ENCODE measurements around the gene RHBDL3. TPM values are rescaled to one million over a fixed set of nuclear protein-coding genes. Genes with fewer than 3 reads are reported as not detected.

RHBDL3 gene
- total RNA-seq, 1 experiment from 2014 or later: 0.24 TPM

GRCh38 chr17:32292094-32292493, 26.5 kb downstream of the RHBDL3 start:
- Mint-ChIP-seq H3K4me1 (ENCODE audit: low read depth, unreplicated experiment) (no peaks in the 10 kb centered on the region), H3K9me3 (ENCODE audit: low read depth, unreplicated experiment) (no peaks in the 10 kb centered on the region), H3K36me3 (ENCODE audit: insufficient read depth, unreplicated experiment) (peaks cover 4% of the 10 kb centered on the region), H3K27me3 (ENCODE audit: unreplicated experiment) (no peaks in the 10 kb centered on the region), H3K4me3 (ENCODE audit: low read depth, unreplicated experiment) (no peak overlapping the region), H3K27ac (ENCODE audit: unreplicated experiment) (no peak overlapping the region)
- CTCF ChIA-PET: interaction anchor here (0.7 kb wide), 2 partner anchors 141 to 204 kb away, joined by 3 to 5 read pairs; no protein-coding TSS in a partner anchor
- no TSS peak for BruUV-seq (replicated peaks)
- DNase-seq: no peak
- intact Hi-C loops (cut with micrococcal nuclease; ENCODE audit: unreplicated experiment): no loop called here
- TF ChIP-seq CTCF (IDR thresholded peaks at IDR 0.05; ENCODE audit: unreplicated experiment): no peak

- intact Hi-C loops (cut with micrococcal nuclease; ENCODE audit: unreplicated experiment): no loop called here
- BruUV-seq (replicated peaks): no TSS peak
- no peak for TF ChIP-seq CTCF (IDR thresholded peaks at IDR 0.05; ENCODE audit: unreplicated experiment)
- H3K4me3 Mint-ChIP-seq (ENCODE audit: low read depth, unreplicated experiment): no peak overlapping the region
- H3K9me3 Mint-ChIP-seq (ENCODE audit: low read depth, unreplicated experiment): no peaks in the 10 kb centered on the region
- H3K36me3 Mint-ChIP-seq (ENCODE audit: insufficient read depth, unreplicated experiment): no peaks in the 10 kb centered on the region
- H3K4me1 Mint-ChIP-seq (ENCODE audit: low read depth, unreplicated experiment): no peaks in the 10 kb centered on the region
- peaks cover 18% of the 10 kb centered on the region for H3K27me3 Mint-ChIP-seq (ENCODE audit: unreplicated experiment)
- DNase-seq: no peak
- H3K27ac Mint-ChIP-seq (ENCODE audit: unreplicated experiment): no peak overlapping the region
- CTCF ChIA-PET: no interaction called here
Measured at GRCh38 chr17:32297424-32297823, 31.8 kb downstream of the RHBDL3 start.

GRCh38 chr17:32297860-32298259, 32.2 kb downstream of the RHBDL3 start:
- CTCF ChIA-PET: interaction anchor here (1.5 kb wide), 1 partner anchor 45 kb away, joined by 3 read pairs; no protein-coding TSS in a partner anchor
- H3K4me3 Mint-ChIP-seq (ENCODE audit: low read depth, unreplicated experiment): no peak overlapping the region
- no peaks in the 10 kb centered on the region for H3K36me3 Mint-ChIP-seq (ENCODE audit: insufficient read depth, unreplicated experiment)
- peaks cover 18% of the 10 kb centered on the region for H3K27me3 Mint-ChIP-seq (ENCODE audit: unreplicated experiment)
- H3K27ac Mint-ChIP-seq (ENCODE audit: unreplicated experiment): no peak overlapping the region
- TF ChIP-seq CTCF (IDR thresholded peaks at IDR 0.05; ENCODE audit: unreplicated experiment): no peak
- no peaks in the 10 kb centered on the region for H3K9me3 Mint-ChIP-seq (ENCODE audit: low read depth, unreplicated experiment)
- DNase-seq: no peak
- no peaks in the 10 kb centered on the region for H3K4me1 Mint-ChIP-seq (ENCODE audit: low read depth, unreplicated experiment)
- intact Hi-C loops (cut with micrococcal nuclease; ENCODE audit: unreplicated experiment): no loop called here
- no TSS peak for BruUV-seq (replicated peaks)

GRCh38 chr17:32298298-32298697, 32.7 kb downstream of the RHBDL3 start:
- CTCF ChIA-PET: interaction anchor here (1.5 kb wide), 1 partner anchor 45 kb away, joined by 3 read pairs; no protein-coding TSS in a partner anchor
- Mint-ChIP-seq H3K36me3 (ENCODE audit: insufficient read depth, unreplicated experiment) (no peaks in the 10 kb centered on the region), H3K27ac (ENCODE audit: unreplicated experiment) (no peak overlapping the region), H3K4me1 (ENCODE audit: low read depth, unreplicated experiment) (no peaks in the 10 kb centered on the region), H3K27me3 (ENCODE audit: unreplicated experiment) (peaks cover 19% of the 10 kb centered on the region), H3K4me3 (ENCODE audit: low read depth, unreplicated experiment) (no peak overlapping the region), H3K9me3 (ENCODE audit: low read depth, unreplicated experiment) (no peaks in the 10 kb centered on the region)
- BruUV-seq (replicated peaks): no TSS peak
- no peak for TF ChIP-seq CTCF (IDR thresholded peaks at IDR 0.05; ENCODE audit: unreplicated experiment)
- intact Hi-C loops (cut with micrococcal nuclease; ENCODE audit: unreplicated experiment): no loop called here
- no peak for DNase-seq
